Heart right ventricle (tissue), 16 donors: ENCODE measurements around the gene PRDM4. TPM values are rescaled to one million over a fixed set of nuclear protein-coding genes. Genes with fewer than 3 reads are reported as not detected.

Experiments used
- ATAC-seq, 8 donors: fragments of 200-7000 bp; cut with Tn5 transposase; one replicate each; pipeline ENCODE4 v1.9.1; 2020; ENCODE audit warnings: mild to moderate bottlenecking in 8 of 8, moderate library complexity in 8 of 8, moderate number of reproducible peaks in 1 of 8
- DNase-seq, 2 donors: peaks; one replicate each; pipeline ENCODE4 v3.0.0-alpha.2; 2020
- H3K27ac ChIP-seq, 10 donors: fragments of 200-600 bp; sonication (generic) in 2 of 10; one replicate each; pipeline versions ENCODE4 v1.5.0 to v1.8.0; 2020 to 2022; ENCODE audit warnings: mild to moderate bottlenecking in 3 of 10
- H3K27me3 ChIP-seq, 7 donors: fragments of 200-600 bp; one replicate each; pipeline ENCODE4 v1.8.0; 2021 to 2022; ENCODE audit warnings: mild to moderate bottlenecking in 2 of 7
- H3K36me3 ChIP-seq, 9 donors: fragments of 200-600 bp; sonication (generic) in 1 of 9; one replicate each; pipeline versions ENCODE4 v1.5.0 to v1.8.0; 2020 to 2022; ENCODE audit warnings: mild to moderate bottlenecking in 2 of 9
- H3K4me1 ChIP-seq, 9 donors: fragments of 200-600 bp; sonication (generic) in 1 of 9; one replicate each; pipeline versions ENCODE4 v1.5.0 to v1.8.0; 2020 to 2022; ENCODE audit warnings: mild to moderate bottlenecking in 4 of 9
- H3K4me3 ChIP-seq, 10 donors: fragments of 200-600 bp; sonication (generic) in 2 of 10; one replicate each; pipeline versions ENCODE4 v1.5.0 to v1.8.0; 2020 to 2022; ENCODE audit warnings: mild to moderate bottlenecking in 7 of 10, moderate library complexity in 2 of 10
- H3K9me3 ChIP-seq, 11 donors: fragments of 200-600 bp in 10 of 11; sonication (generic) in 2 of 11; one replicate each; pipeline versions ENCODE4 v1.5.0 to v1.8.0; 2013 to 2022; ENCODE audit warnings: mild to moderate bottlenecking in 2 of 11, control low read depth in 1 of 11, moderate library complexity in 1 of 11
- WGBS, 2 donors: extraction: QIAGEN DNeasy Blood & Tissue Kit; methylation state at CpG; one replicate each; pipeline ENCODE4 v1.1.7; 2013; ENCODE audit warnings: inconsistent platforms in 1 of 2; 5-methylcytosine and 5-hydroxymethylcytosine counted together
- intact Hi-C, 10 donors: fragments of 100-400 bp; cut with DNase I; formaldehyde crosslinking; loops; one replicate each; pipeline versions ENCODE4 v1.11.1 to v1.14.2; 2022
- polyA plus RNA-seq, 2 donors: library from polyadenylated mRNA; stranded (reverse); fragments of 200-250 nt; gene quantifications; one replicate each; pipeline ENCODE4 v1.2.3, GENCODE V29; 2013
- total RNA-seq, 10 donors: library from RNA; stranded (reverse); fragmentation: NEBNext Ultra II Directional in 3 of 10; extraction: Animal tissue kit (Norgen Biotek cat#: 25700) in 3 of 10; gene quantifications; one replicate each; pipeline versions ENCODE4 v1.2.1 to v1.2.4, GENCODE V29; 2021 to 2023
- TF ChIP-seq, protein P1 (sequence below), 9 donors: fragments of 200-600 bp; sonication (generic) in 2 of 9; IDR thresholded peaks; one replicate each; pipeline versions ENCODE4 v1.5.0 to v1.8.0; 2021 to 2022; ENCODE audit warnings: antibody characterized with exemption in 9 of 9, mild to moderate bottlenecking in 5 of 9, moderate library complexity in 1 of 9
- donor health status: Arrhythmogenic right ventricular cardiomyopathy.
- donor health status: ischemic (EF 13 %, LVEDD 7.1; RV severe dilation, severe dysfunction).
- donor health status: healthy with polysubstance abuse.
- donor health status: DM: no; HTN: yes; CAD: no.
- donor health status: DM: no; HTN: no; CAD: no.
- donor health status: ischemic (EF 25% LVEDD 6.9; RV normal size, moderate dysfunction).
- donor health status: ischemic (EF 25% LVEDD 5.7; RV mildly dilated, moderate dysfunction).
- donor health status: healthy.
- donor health status: DM: yes; HTN: yes; CAD: no.
- donor health status: Ischemic cardiomyopathy.
- donor health status: ischemic (EF 35%, LVEDD 5.7; RV mildly dilated, moderate dysfunction).
- donor health status: nonischemic (EF 11% LVEDD 7.7; RV severe dilation, severe dysfunction).
- donor health status: DM: yes; HTN: yes; CAD: no.
- donor health status: PGD.
- donor health status: ischemic (EF 29% LVEDD 5.4; RV normal size, mild dysfunction).
- donor health status: nonischemic (EF 23%, LVEDD 6.1; RV moderate dilation, normal function).

The PRDM4 gene
- total and polyA plus RNA-seq, 12 donors, result 6.1 to 15.4 (median 12.2) TPM

DNA sequence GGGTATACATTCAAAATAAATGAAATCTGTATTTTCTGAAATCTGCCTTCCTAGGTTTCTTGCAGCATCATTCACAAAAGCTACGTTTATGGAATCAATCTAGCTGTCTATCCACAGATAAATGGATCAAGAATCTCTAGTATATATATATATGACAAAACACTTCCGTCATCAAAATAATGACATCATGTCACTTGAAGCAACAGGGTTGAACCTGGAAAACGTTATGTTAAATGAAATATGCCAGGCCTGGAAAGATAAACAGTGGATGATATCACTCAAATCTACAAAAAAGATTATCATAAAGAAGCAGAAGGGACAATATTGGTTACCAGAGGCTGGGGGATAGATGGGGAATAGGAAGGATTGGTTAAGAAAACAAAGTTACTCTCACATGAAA is 42.2 kb upstream of the PRDM4 start:
- no peak overlapping the region for H3K4me3 ChIP-seq
- no peaks in the 10 kb centered on the region for H3K36me3 ChIP-seq
- peaks cover 0 to 7% (median 0%) of the 10 kb centered on the region in 9 donors for H3K4me1 ChIP-seq
- ATAC-seq (no peak), DNase-seq (no peak)
- TF ChIP-seq, protein P1, sequence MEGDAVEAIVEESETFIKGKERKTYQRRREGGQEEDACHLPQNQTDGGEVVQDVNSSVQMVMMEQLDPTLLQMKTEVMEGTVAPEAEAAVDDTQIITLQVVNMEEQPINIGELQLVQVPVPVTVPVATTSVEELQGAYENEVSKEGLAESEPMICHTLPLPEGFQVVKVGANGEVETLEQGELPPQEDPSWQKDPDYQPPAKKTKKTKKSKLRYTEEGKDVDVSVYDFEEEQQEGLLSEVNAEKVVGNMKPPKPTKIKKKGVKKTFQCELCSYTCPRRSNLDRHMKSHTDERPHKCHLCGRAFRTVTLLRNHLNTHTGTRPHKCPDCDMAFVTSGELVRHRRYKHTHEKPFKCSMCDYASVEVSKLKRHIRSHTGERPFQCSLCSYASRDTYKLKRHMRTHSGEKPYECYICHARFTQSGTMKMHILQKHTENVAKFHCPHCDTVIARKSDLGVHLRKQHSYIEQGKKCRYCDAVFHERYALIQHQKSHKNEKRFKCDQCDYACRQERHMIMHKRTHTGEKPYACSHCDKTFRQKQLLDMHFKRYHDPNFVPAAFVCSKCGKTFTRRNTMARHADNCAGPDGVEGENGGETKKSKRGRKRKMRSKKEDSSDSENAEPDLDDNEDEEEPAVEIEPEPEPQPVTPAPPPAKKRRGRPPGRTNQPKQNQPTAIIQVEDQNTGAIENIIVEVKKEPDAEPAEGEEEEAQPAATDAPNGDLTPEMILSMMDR (IDR thresholded peaks at IDR 0.05), result no peak
- peaks cover 0 to 15% (median 13%) of the 10 kb centered on the region in 7 donors for H3K27me3 ChIP-seq
- H3K27ac ChIP-seq, result no peak overlapping the region
- intact Hi-C loops, result no loop called here
- H3K9me3 ChIP-seq, result no peaks in the 10 kb centered on the region
- WGBS, 2 donors, result 25 to 33% methylated on average over 3 of the region's 3 CpGs

- Histone ChIP-seq H3K27me3 (peaks cover 0 to 27% (median 13%) of the 10 kb centered on the region in 7 donors), H3K9me3 (no peaks in the 10 kb centered on the region), H3K36me3 (no peaks in the 10 kb centered on the region), H3K4me1 (peaks cover 0 to 7% (median 0%) of the 10 kb centered on the region in 9 donors), H3K4me3 (no peak overlapping the region), H3K27ac (no peak overlapping the region)
- DNase-seq (no peak), ATAC-seq (no peak)
- TF ChIP-seq, protein P1 (IDR thresholded peaks at IDR 0.05), result no peak
- intact Hi-C loops, result no loop called here
These were observed 40.2 kb upstream of the PRDM4 start for GRCh38 chr12:107801150-107801549.

GRCh38 chr12:107798580-107798979 is 37.6 kb upstream of the PRDM4 start:
- Histone ChIP-seq H3K27me3 (peaks cover 0 to 38% (median 30%) of the 10 kb centered on the region in 7 donors), H3K36me3 (no peaks in the 10 kb centered on the region), H3K9me3 (no peaks in the 10 kb centered on the region), H3K4me1 (peaks cover 0 to 7% (median 0%) of the 10 kb centered on the region in 9 donors), H3K27ac (no peak overlapping the region), H3K4me3 (no peak overlapping the region)
- 55 to 57% methylated on average over 3 of the region's 3 CpGs for WGBS, 2 donors
- TF ChIP-seq, protein P1 (IDR thresholded peaks at IDR 0.05), result no peak
- intact Hi-C loops, result no loop called here
- ATAC-seq (no peak), DNase-seq (no peak)

DNA sequence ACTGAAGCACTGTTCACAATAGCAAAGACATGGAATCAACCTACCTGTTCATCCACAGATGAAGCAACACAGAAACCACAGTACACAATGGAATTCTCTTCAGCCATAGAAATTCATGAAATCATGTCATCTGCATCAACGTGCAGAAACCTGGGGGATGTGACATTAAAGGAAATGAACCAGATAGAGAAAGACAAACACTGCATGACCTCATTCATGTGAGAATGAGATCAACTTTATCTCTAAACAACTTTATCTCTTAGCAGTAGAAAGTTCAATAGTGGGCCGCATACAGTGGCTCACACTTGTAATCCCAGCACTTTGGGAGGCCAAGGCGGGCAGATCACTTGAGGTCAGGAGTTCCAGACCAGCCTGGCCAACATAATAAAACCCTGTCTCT is 33.5 kb upstream of the PRDM4 start:
- intact Hi-C loops, result no loop called here

More for the DNA sequence above, 33.5 kb upstream of the PRDM4 start:
- TF ChIP-seq, protein P1 (IDR thresholded peaks at IDR 0.05), result no peak
- Histone ChIP-seq H3K4me3 (no peak overlapping the region), H3K36me3 (no peaks in the 10 kb centered on the region), H3K9me3 (peaks cover 0 to 5% (median 0%) of the 10 kb centered on the region in 11 donors), H3K4me1 (no peaks in the 10 kb centered on the region), H3K27ac (no peak overlapping the region), H3K27me3 (peaks cover 0 to 41% (median 21%) of the 10 kb centered on the region in 7 donors)
- DNase-seq (no peak), ATAC-seq (no peak)
- WGBS, 2 donors, result 39 to 51% methylated on average over 3 of the region's 3 CpGs
